Epithelial cell of esophagus (primary cell): Measurements from ENCODE around the gene NXN.

ENCODE experiments used
- DNase-seq: peaks from one replicate; pipeline ENCODE4 v3.0.0; 2010; ENCODE audit warnings: low read depth
- H3K4me3 ChIP-seq: 2 replicates; pipeline ENCODE4 v1.5.1; 2011; ENCODE audit warnings: mild to moderate bottlenecking, low read length, control low read depth
- TF ChIP-seq, protein P1 (sequence below): IDR thresholded peaks from 2 replicates; pipeline ENCODE4 v1.5.1; 2011; ENCODE audit warnings: low read depth, mild to moderate bottlenecking, low read length, control low read depth, inconsistent platforms; ENCODE audit not compliant: insufficient read depth; ENCODE audit errors: missing control alignments

NXN gene

DNA sequence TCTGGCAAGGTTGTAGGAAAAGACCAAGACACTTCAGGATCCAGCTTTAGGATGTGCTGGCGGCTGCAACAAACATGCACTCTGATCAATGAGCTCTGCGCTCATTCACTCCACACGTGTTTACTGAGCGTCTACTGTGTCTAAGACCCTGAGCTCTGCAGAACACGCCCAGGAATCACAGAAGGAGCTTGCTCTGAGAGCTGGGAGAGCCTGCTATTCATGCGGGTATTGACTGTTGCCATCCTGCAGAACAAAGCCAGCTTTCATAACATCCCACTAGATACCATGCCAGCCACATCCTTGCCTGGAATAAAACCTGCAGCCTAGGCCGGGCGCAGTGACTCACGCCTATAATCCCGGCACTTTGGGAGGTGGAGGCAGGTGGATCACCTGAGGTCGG is 44.1 kb downstream of the NXN start:
- peak; percentile 55 for DNase-seq
- no peak overlapping the region for H3K4me3 ChIP-seq
- TF ChIP-seq, protein P1, sequence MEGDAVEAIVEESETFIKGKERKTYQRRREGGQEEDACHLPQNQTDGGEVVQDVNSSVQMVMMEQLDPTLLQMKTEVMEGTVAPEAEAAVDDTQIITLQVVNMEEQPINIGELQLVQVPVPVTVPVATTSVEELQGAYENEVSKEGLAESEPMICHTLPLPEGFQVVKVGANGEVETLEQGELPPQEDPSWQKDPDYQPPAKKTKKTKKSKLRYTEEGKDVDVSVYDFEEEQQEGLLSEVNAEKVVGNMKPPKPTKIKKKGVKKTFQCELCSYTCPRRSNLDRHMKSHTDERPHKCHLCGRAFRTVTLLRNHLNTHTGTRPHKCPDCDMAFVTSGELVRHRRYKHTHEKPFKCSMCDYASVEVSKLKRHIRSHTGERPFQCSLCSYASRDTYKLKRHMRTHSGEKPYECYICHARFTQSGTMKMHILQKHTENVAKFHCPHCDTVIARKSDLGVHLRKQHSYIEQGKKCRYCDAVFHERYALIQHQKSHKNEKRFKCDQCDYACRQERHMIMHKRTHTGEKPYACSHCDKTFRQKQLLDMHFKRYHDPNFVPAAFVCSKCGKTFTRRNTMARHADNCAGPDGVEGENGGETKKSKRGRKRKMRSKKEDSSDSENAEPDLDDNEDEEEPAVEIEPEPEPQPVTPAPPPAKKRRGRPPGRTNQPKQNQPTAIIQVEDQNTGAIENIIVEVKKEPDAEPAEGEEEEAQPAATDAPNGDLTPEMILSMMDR = no peak

DNA sequence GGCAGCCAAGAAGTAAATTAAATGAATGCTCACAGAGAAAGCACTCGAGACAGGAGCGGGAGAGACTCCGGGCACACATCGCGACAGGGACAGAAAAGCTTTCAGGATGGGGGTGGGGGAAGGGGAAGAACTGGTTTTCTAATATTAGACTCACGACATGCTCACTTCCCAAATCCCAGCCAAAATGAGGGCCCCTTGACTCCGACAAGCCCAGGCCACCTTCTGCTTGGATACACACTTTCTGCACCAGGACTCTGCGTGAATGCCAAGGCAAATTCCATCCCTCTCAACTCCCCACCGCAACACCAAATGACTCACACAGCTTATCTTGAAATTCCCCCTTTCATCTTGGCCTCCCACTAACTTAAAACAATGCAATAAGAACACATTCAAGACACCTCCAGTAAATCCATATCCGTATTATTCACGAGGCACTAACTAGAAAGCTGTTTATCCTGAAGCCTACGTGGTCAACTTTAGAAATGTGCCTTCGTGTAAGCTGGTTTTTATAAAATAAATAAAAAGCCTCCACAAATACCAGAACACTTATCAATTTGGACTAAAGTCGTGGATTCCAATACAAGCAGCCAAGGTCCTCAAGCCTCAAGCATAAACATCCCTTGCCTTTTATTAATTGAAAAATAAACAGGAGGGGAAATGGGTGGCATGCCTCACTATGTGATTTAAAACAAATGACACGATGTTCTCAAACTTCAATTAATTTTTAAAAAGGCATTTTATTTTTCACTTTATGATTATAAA is 46.1 kb downstream of the NXN start:
- DNase-seq = peak; percentile 92
- TF ChIP-seq, protein P1 = no peak
- H3K4me3 ChIP-seq = no peak overlapping the region

DNA sequence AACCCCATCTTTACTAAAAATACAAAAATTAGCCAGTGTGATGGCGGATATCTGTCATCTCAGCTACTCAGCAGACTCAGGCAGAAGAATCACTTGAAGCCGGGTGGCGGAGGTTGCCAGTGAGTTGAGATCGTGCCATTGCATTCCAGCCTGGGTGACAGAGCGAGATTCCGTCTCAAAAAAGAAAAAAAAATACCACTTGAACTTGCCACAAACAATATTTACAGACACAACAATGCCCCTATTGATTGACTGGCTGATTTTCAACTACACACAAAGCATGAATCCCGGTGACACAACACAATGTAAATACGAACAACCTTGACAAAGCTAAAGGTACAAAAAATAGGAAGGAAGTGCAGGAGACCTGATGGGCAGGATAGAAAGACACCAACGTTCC is 49.3 kb downstream of the NXN start:
- H3K4me3 ChIP-seq = no peak overlapping the region
- TF ChIP-seq, protein P1 = no peak
- DNase-seq = no peak

DNA sequence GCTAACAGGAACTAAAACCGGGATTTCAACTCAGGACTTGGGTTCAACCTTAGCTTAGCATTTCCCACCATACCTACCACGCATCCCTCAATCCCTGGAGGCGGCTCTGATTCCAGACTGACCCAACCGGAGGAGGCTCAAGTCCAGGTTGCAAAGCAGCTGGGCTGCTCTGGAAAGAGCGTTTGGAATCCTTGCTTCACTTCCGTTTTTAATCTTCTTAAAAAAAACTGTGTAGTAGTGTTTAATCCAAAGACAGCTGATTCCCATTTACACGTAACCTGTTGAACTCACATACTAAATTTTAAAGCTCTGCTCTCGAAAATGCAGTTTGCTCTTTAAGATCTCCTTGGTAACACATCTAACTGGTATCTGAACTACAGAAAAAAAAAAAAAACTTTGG is 50.0 kb downstream of the NXN start:
- TF ChIP-seq, protein P1 = no peak
- DNase-seq = no peak
- no peak overlapping the region for H3K4me3 ChIP-seq

DNA sequence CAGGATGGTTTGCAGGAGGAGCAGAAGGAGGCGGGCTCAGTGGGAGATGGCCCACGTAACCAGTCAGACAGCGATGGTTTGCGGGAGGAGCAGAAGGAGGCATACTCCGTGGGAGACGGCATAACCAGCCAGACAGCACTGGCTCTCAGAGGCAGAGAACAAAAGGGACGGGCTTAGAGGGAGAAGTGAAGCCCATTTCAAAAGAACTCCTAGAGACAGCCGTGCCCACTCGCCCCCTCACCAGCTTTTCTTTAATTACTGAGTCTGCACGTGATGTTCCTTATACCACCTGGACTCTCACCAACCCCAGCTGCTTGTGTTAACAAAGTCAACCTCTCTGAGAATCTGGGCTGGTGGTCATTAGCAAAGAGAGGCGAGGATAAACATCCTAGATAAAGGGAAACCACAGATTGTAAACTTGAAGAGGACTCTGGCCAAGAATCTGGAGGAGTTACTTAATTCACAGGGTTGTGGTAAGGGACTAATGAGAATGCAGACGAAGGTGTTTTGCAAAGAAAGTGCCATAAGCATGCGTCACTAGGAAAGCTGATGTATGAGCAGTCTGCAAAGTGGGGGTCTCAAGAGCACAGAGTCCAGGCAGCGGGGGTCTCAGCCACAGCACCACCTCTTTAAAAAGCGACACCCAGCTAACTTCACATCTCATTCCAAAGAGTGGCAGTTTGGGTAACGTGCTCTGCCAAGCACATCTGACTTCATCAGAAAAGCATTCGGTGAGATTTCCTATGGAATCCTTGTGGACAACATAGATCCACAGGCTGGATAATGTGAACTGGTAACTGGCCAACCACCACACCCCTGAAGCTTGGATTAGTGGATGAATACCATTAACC is 51.7 kb downstream of the NXN start:
- peak; percentile 94 for DNase-seq
- TF ChIP-seq, protein P1 = no peak
- peak overlapping the region; percentile 10 for H3K4me3 ChIP-seq

DNA sequence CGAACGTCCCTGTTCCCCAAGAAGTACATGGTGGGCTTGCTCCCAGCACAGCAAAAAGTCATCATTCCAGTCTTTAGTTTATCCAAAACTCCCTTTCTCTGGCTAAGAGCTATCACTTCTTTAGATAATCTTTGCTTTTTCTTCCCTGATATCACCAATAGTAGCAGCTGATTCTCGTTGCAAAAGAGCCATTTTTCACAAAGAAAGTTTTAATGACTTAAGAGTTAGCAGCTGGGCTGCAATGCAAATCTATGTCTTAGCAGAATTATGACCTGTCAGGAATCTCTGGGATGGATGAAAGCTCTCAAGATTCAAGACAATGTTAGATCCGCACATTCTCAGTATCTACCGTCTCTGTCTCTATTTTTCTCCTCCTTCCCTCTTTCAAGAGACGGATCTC is 53.8 kb downstream of the NXN start:
- TF ChIP-seq, protein P1 = no peak
- no peak overlapping the region for H3K4me3 ChIP-seq
- no peak for DNase-seq
